ENCODE data around the gene TMEM235.

- TF ChIP-seq CTCF (IDR thresholded peaks at IDR 0.05) (no peak), POLR2A (IDR thresholded peaks at IDR 0.05) (no peak), POLR2AphosphoS5 (IDR thresholded peaks at IDR 0.05) (no peak)
These were observed 1.4 kb downstream of the TMEM235 start for GRCh38 chr17:78232859-78233173.
